Ovary (tissue), 3 donors: Measurements from ENCODE around the gene GPATCH2.

Experiments used
- CTCF ChIP-seq, 3 donors: fragments of 450-650 bp in 2 of 3; fragments of 200-600 bp in 1 of 3; IDR thresholded peaks; one replicate each; pipeline versions ENCODE4 v1.5.1 to v1.8.0; 2016 to 2022; ENCODE audit warnings: antibody characterized with exemption in 3 of 3, mild to moderate bottlenecking in 1 of 3
- EP300 ChIP-seq: sonication (generic); formaldehyde crosslinking; IDR thresholded peaks from one replicate; pipeline ENCODE4 v1.6.1; 2017; ENCODE audit warnings: antibody characterized with exemption
- POLR2A ChIP-seq: fragments of 450-650 bp; IDR thresholded peaks from one replicate; pipeline ENCODE4 v1.6.1; 2017; ENCODE audit warnings: antibody characterized with exemption, mild to moderate bottlenecking, moderate library complexity
- donor health status: DM: no; HTN: no; CAD: no.

- TF ChIP-seq POLR2A (no peak), CTCF (IDR thresholded peaks at IDR 0.05) (no peak), EP300 (no peak)
Observed at GRCh38 chr1:217650674-217651073, 19.8 kb upstream of the GPATCH2 start.
